Dendritic cell treated with granulocyte-macrophage colony-stimulating factor and Interleukin-4, amounts not matched to agents 40 ng/mL and 50 ng/mL, for 4 days (primary cell): ENCODE data around the gene ATOH7.
"Not testable (repeated sequence)": the region's sequence is repeated elsewhere in the genome, so short reads cannot be mapped to it uniquely, and the experiment has no call there.

ENCODE experiments used
- H3K27ac Mint-ChIP-seq: one replicate; pipeline ENCODE4 v1.8.0; 2022; ENCODE audit warnings: mild to moderate bottlenecking, mixed read lengths
- H3K27me3 Mint-ChIP-seq: one replicate; pipeline ENCODE4 v1.8.0; 2022; ENCODE audit warnings: mild to moderate bottlenecking, mixed read lengths
- H3K36me3 Mint-ChIP-seq: one replicate; pipeline ENCODE4 v1.8.0; 2022; ENCODE audit warnings: low read depth, mixed read lengths
- H3K4me1 Mint-ChIP-seq: one replicate; pipeline ENCODE4 v1.8.0; 2022; ENCODE audit warnings: low read depth, mixed read lengths
- H3K4me3 Mint-ChIP-seq: one replicate; pipeline ENCODE4 v1.8.0; 2022; ENCODE audit warnings: mild to moderate bottlenecking, moderate library complexity, mixed read lengths
- H3K9me3 Mint-ChIP-seq: one replicate; pipeline ENCODE4 v1.8.0; 2022; ENCODE audit warnings: mixed read lengths
- intact Hi-C: fragments of 100-400 bp; cut with micrococcal nuclease; formaldehyde crosslinking; loops from one replicate; pipeline ENCODE4 v1.15.0; 2022

ATOH7 gene

GRCh38 chr10:68249297-68249696 lies 17.4 kb upstream of the ATOH7 start:
- no peaks in the 10 kb centered on the region for H3K9me3 Mint-ChIP-seq
- intact Hi-C loops: no loop called here
- H3K4me3 Mint-ChIP-seq: no peak overlapping the region
- H3K27ac Mint-ChIP-seq: no peak overlapping the region
- H3K27me3 Mint-ChIP-seq: no peaks in the 10 kb centered on the region
- H3K4me1 Mint-ChIP-seq: peaks cover 15% of the 10 kb centered on the region
- no peaks in the 10 kb centered on the region for H3K36me3 Mint-ChIP-seq

- intact Hi-C loops: no loop called here
- Mint-ChIP-seq H3K27ac (no peak overlapping the region), H3K4me3 (no peak overlapping the region), H3K36me3 (no peaks in the 10 kb centered on the region), H3K9me3 (no peaks in the 10 kb centered on the region), H3K27me3 (no peaks in the 10 kb centered on the region), H3K4me1 (peaks cover 15% of the 10 kb centered on the region)
Measured at GRCh38 chr10:68247931-68248330, 16.0 kb upstream of the ATOH7 start.

GRCh38 chr10:68246397-68246796 lies 14.5 kb upstream of the ATOH7 start:
- H3K36me3 Mint-ChIP-seq, H3K27me3 Mint-ChIP-seq, H3K4me3 Mint-ChIP-seq, intact Hi-C loops, H3K27ac Mint-ChIP-seq, H3K9me3 Mint-ChIP-seq, H3K4me1 Mint-ChIP-seq: not testable (repeated sequence)

GRCh38 chr10:68242051-68242450 lies 10.1 kb upstream of the ATOH7 start:
- H3K27me3 Mint-ChIP-seq: no peaks in the 10 kb centered on the region
- intact Hi-C loops: no loop called here

GRCh38 chr10:68239596-68240150 lies 7.8 kb upstream of the ATOH7 start:
- Mint-ChIP-seq H3K4me1 (no peaks in the 10 kb centered on the region), H3K9me3 (no peaks in the 10 kb centered on the region), H3K27ac (no peak overlapping the region), H3K27me3 (peaks cover 4% of the 10 kb centered on the region), H3K36me3 (no peaks in the 10 kb centered on the region), H3K4me3 (no peak overlapping the region)
- intact Hi-C loops: no loop called here

More at GRCh38 chr10:68242051-68242450, 10.1 kb upstream of the ATOH7 start:
- H3K4me1 Mint-ChIP-seq: no peaks in the 10 kb centered on the region
- H3K4me3 Mint-ChIP-seq: no peak overlapping the region
- no peaks in the 10 kb centered on the region for H3K9me3 Mint-ChIP-seq
- H3K36me3 Mint-ChIP-seq: no peaks in the 10 kb centered on the region
- no peak overlapping the region for H3K27ac Mint-ChIP-seq

GRCh38 chr10:68239069-68239468 lies 7.2 kb upstream of the ATOH7 start:
- intact Hi-C loops: no loop called here
- Mint-ChIP-seq H3K4me3 (no peak overlapping the region), H3K4me1 (no peaks in the 10 kb centered on the region), H3K36me3 (no peaks in the 10 kb centered on the region), H3K9me3 (no peaks in the 10 kb centered on the region), H3K27ac (no peak overlapping the region), H3K27me3 (peaks cover 5% of the 10 kb centered on the region)

GRCh38 chr10:68238371-68238770 lies 6.5 kb upstream of the ATOH7 start:
- H3K27ac Mint-ChIP-seq: no peak overlapping the region
- H3K4me1 Mint-ChIP-seq: no peaks in the 10 kb centered on the region
- H3K36me3 Mint-ChIP-seq: no peaks in the 10 kb centered on the region
- intact Hi-C loops: no loop called here
- no peaks in the 10 kb centered on the region for H3K9me3 Mint-ChIP-seq
- no peak overlapping the region for H3K4me3 Mint-ChIP-seq
- peaks cover 5% of the 10 kb centered on the region for H3K27me3 Mint-ChIP-seq

GRCh38 chr10:68237173-68237572 lies 5.3 kb upstream of the ATOH7 start:
- intact Hi-C loops: no loop called here

GRCh38 chr10:68235581-68235980 lies 3.7 kb upstream of the ATOH7 start:
- peaks cover 13% of the 10 kb centered on the region for H3K4me1 Mint-ChIP-seq
- intact Hi-C loops: no loop called here
- H3K4me3 Mint-ChIP-seq: no peak overlapping the region
- no peak overlapping the region for H3K27ac Mint-ChIP-seq
- H3K36me3 Mint-ChIP-seq: no peaks in the 10 kb centered on the region
- H3K9me3 Mint-ChIP-seq: no peaks in the 10 kb centered on the region
- peaks cover 25% of the 10 kb centered on the region for H3K27me3 Mint-ChIP-seq

More at GRCh38 chr10:68237173-68237572, 5.3 kb upstream of the ATOH7 start:
- H3K4me3 Mint-ChIP-seq: no peak overlapping the region
- no peaks in the 10 kb centered on the region for H3K9me3 Mint-ChIP-seq
- H3K27me3 Mint-ChIP-seq: peaks cover 11% of the 10 kb centered on the region
- no peaks in the 10 kb centered on the region for H3K36me3 Mint-ChIP-seq
- no peak overlapping the region for H3K27ac Mint-ChIP-seq
- no peaks in the 10 kb centered on the region for H3K4me1 Mint-ChIP-seq

GRCh38 chr10:68235111-68235510 lies 3.2 kb upstream of the ATOH7 start:
- peaks cover 26% of the 10 kb centered on the region for H3K27me3 Mint-ChIP-seq
- no peak overlapping the region for H3K27ac Mint-ChIP-seq
- peaks cover 13% of the 10 kb centered on the region for H3K4me1 Mint-ChIP-seq
- no peak overlapping the region for H3K4me3 Mint-ChIP-seq
- H3K36me3 Mint-ChIP-seq: no peaks in the 10 kb centered on the region
- intact Hi-C loops: no loop called here
- no peaks in the 10 kb centered on the region for H3K9me3 Mint-ChIP-seq

GRCh38 chr10:68233046-68233445 lies 1.1 kb upstream of the ATOH7 start:
- Mint-ChIP-seq H3K4me1 (peaks cover 13% of the 10 kb centered on the region), H3K27me3 (peaks cover 39% of the 10 kb centered on the region), H3K36me3 (no peaks in the 10 kb centered on the region), H3K4me3 (no peak overlapping the region), H3K9me3 (no peaks in the 10 kb centered on the region), H3K27ac (no peak overlapping the region)
- intact Hi-C loops: no loop called here

- H3K27ac Mint-ChIP-seq: no peak overlapping the region
- H3K27me3 Mint-ChIP-seq: peaks cover 44% of the 10 kb centered on the region
- intact Hi-C loops: no loop called here
- no peaks in the 10 kb centered on the region for H3K36me3 Mint-ChIP-seq
- no peaks in the 10 kb centered on the region for H3K9me3 Mint-ChIP-seq
- peaks cover 13% of the 10 kb centered on the region for H3K4me1 Mint-ChIP-seq
- peak overlapping the region; percentile 77 for H3K4me3 Mint-ChIP-seq
Measured at GRCh38 chr10:68231106-68231816, 652 bp downstream of the ATOH7 start.

GRCh38 chr10:68230268-68230667 lies 1.6 kb downstream of the ATOH7 start:
- Mint-ChIP-seq H3K4me3 (no peak overlapping the region), H3K27me3 (peaks cover 42% of the 10 kb centered on the region), H3K9me3 (no peaks in the 10 kb centered on the region), H3K4me1 (peaks cover 13% of the 10 kb centered on the region), H3K27ac (no peak overlapping the region), H3K36me3 (no peaks in the 10 kb centered on the region)
- intact Hi-C loops: no loop called here

GRCh38 chr10:68224810-68225209 lies 7.1 kb downstream of the ATOH7 start:
- H3K4me1 Mint-ChIP-seq: no peaks in the 10 kb centered on the region
- H3K4me3 Mint-ChIP-seq: no peak overlapping the region
- H3K27ac Mint-ChIP-seq: no peak overlapping the region

More at GRCh38 chr10:68224810-68225209, 7.1 kb downstream of the ATOH7 start:
- H3K36me3 Mint-ChIP-seq: no peaks in the 10 kb centered on the region
- H3K27me3 Mint-ChIP-seq: peaks cover 17% of the 10 kb centered on the region
- H3K9me3 Mint-ChIP-seq: no peaks in the 10 kb centered on the region
- intact Hi-C loops: no loop called here
